Stimulated activated naive CD4-positive, alpha-beta T cell (primary cell): Measurements from ENCODE around the gene AUNIP.
A peak's percentile ranks its signal among the peaks of the same experiment; 100 is the strongest.

Experiments
- DNase-seq, 6 experiments: peaks; one replicate each; lab custom pipeline; 2025; lab: John Stamatoyannopoulos, UW

Gene AUNIP

GRCh38 chr1:25888426-25888987 lies 29.2 kb upstream of the AUNIP start:
- DNase-seq: no peak

GRCh38 chr1:25885602-25886001 lies 26.3 kb upstream of the AUNIP start:
- no peak for DNase-seq

- no peak for DNase-seq
Measured at GRCh38 chr1:25881266-25881665, 22.0 kb upstream of the AUNIP start.

- no peak for DNase-seq
Measured at GRCh38 chr1:25880518-25880917, 21.3 kb upstream of the AUNIP start.

- DNase-seq: no peak
Measured at GRCh38 chr1:25879675-25880074, 20.4 kb upstream of the AUNIP start.

GRCh38 chr1:25878690-25879089 lies 19.4 kb upstream of the AUNIP start:
- no peak for DNase-seq

- DNase-seq: no peak
Measured at GRCh38 chr1:25877155-25877554, 17.9 kb upstream of the AUNIP start.

- no peak for DNase-seq
Measured at GRCh38 chr1:25876693-25877077, 17.4 kb upstream of the AUNIP start.

GRCh38 chr1:25875856-25876692 lies 16.8 kb upstream of the AUNIP start:
- peak in 2 of 6 experiments; percentile 31 to 48 for DNase-seq

GRCh38 chr1:25875154-25875855 lies 16.0 kb upstream of the AUNIP start, which contains the start of gene PAQR7:
Gene PAQR7, minus strand, starts transcription at chr1:25875708. Its CDS starts 11,869 bp downstream, at chr1:25863839.
- DNase-seq: peak; percentile 38 to 65 (median 54)

- peak in 2 of 6 experiments; percentile 2 to 14 for DNase-seq
Measured at GRCh38 chr1:25874635-25875153, 15.4 kb upstream of the AUNIP start.

GRCh38 chr1:25874209-25874608 lies 15.0 kb upstream of the AUNIP start:
- no peak for DNase-seq

GRCh38 chr1:25873120-25873519 lies 13.9 kb upstream of the AUNIP start:
- no peak for DNase-seq

GRCh38 chr1:25872713-25873112 lies 13.5 kb upstream of the AUNIP start:
- DNase-seq: no peak

- no peak for DNase-seq
Measured at GRCh38 chr1:25871704-25872494, 12.6 kb upstream of the AUNIP start.

GRCh38 chr1:25871086-25871703 lies 11.9 kb upstream of the AUNIP start:
- no peak for DNase-seq

GRCh38 chr1:25870614-25871013 lies 11.4 kb upstream of the AUNIP start:
- DNase-seq: no peak

- no peak for DNase-seq
Measured at GRCh38 chr1:25869909-25870606, 10.8 kb upstream of the AUNIP start.

GRCh38 chr1:25867210-25867991 lies 8.1 kb upstream of the AUNIP start:
- no peak for DNase-seq

GRCh38 chr1:25866288-25866687 lies 7.0 kb upstream of the AUNIP start:
- DNase-seq: no peak
